Measurements from ENCODE around the gene MCTP2.

The MCTP2 gene

DNA sequence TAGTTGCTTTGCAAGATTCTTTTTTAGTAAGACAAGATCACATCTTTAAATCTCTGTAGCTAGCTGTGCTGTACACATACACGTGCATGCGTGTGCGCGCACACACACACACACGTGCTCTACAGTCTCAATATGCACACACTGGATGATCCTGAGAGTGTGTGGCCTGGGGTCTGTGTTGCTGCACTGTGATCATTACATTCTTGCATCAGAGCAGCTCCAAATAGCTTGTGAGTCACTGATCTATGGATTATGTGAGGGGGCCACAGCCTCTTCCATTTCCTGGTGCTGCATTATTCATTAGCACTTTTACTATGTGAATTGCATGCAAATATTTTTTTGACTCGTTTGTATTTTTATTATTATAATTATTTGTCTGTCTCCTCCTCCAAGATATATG lies 34.6 kb downstream of the MCTP2 start:
- no peak for DNase-seq

DNA sequence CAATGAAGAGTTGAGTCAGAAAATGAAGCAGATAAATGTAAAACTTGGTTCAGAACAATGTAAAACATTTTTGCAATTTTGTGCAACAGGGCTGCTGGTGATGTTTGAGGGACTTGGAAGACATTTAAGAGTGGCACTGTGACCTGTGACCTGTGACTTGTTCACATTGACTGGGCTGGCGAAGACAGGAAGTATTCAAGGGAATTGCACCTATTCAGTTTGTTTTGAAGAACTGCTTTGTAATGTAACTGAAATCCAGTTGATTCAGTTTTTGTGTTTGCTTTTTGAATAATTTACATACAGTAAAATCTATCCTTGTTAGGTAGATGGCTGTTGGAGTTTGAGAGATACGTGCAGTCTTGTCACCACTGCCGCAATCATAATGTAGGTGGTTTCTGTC lies 35.4 kb downstream of the MCTP2 start:
- DNase-seq, result no peak

DNA sequence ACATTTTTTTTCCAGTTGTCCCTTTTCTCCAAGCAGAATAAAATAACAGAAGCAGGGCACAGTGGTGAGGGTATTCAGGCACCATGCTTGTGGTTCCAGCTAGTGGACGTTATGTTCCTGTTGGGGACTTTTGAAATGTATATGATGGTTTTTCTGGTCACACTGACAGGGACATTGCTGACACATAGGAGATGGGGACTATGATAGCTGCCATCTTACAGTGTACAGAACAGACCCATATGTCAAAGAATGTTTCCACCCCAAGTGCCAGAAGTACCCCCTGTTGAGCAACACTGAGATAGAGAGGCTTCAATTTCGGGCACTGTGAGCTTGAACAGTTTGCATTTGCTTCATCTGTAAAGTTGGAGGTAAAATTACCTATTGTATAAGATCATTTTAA lies 38.6 kb downstream of the MCTP2 start:
- DNase-seq, result no peak

DNA sequence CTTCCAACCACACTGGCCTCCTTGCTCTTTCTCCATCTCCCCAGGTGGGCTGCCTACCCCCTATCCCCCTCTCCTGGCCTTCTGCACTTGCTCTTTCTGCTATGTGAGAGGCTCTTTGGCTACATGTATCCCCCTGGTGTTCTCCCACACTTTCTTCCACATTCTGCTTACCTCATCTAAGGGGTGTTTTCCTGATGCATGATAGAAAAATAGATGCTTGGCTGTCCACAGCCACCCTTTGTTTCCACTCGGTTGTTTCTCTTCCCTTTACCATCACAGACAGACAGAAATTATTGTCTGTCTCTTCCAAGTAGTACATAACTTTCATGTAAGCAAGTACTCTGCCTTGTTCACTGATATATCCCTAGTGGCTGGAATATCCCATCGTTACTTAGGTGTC lies 39.2 kb downstream of the MCTP2 start:
- no peak for DNase-seq

DNA sequence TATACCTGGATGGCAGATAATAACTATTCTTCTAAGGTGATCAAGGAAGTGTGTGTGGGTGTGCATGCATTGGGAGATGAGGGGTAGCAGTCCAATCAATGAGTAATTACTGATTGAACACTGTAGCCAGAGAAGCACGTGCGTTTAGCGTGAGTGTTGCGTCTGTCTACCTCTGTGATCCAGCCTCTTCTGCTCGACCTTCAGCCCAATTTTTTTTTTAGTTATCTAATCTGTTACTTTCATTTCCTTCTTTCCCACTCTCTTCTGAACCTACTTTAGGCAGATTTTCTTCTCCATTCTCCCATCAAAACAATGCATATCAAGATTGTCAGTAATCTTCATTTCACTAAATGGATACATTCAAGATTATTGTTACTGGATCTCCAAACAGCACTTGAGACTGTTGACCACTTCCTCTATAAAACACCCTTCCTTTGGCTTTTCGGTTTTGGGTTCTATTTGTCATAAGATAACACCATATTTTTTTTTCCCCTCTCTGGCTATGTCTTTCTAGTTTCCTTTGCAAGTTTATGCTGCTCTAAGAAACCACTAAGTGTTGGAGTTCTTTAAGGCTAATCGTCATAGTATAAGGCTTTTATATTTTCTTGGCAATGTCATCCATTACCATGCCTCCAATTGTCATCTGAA lies 41.0 kb downstream of the MCTP2 start:
- no peak for DNase-seq

DNA sequence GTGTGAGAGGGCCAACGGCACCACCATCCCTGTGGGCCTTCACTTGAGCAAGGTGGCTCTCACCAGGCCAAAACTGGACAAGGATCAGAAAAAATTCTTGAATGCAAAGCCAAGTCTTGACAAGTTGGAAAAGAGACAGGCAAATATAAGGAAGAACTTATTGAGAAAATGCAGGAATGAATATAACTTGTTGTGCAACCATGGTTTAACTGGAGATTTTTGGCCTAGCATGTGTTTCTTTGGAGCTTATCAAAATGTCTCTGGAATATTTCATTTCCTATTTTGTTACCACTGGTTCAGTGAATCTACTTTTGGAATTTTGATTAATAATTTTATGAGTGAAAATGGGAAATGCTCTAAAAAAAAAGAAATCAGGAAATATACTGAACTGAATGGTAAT lies 42.5 kb downstream of the MCTP2 start:
- DNase-seq, result no peak

DNA sequence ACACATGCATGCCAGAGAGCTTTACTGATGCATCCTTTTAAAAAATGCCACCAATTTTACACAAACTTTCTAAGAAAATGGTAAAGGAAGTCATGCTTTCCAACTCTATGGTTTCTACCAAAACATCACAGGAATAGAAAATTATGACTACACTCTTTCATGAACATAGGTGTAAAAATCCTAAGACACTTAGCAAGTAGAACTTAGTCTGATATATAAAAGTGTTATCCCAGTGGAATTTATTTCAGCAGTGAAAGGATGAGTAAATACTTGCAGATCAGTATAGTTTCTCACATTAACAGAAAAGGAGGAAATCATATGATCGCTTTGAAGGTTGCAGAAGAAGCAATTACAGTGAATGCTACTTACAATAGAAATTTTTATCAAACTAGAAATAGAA lies 43.4 kb downstream of the MCTP2 start:
- DNase-seq, result no peak

DNA sequence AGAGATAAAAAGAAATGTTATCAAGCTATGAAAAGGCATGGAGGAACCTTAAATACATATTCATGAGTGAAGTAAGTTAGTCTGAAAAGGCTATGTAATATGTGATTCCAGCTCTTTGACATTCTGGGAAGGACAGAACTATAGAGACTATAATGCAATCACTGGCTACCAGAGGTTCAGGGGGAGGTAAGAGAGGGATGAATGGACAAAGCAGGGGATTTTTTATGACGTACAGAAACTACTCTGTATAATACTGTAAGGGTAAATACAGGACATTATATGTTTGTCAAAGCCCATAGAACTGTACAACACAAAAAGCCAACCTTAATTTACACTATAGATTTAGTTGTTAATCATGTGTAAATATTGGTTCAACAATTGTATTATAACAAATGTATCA lies 46.1 kb downstream of the MCTP2 start:
- DNase-seq, result no peak

DNA sequence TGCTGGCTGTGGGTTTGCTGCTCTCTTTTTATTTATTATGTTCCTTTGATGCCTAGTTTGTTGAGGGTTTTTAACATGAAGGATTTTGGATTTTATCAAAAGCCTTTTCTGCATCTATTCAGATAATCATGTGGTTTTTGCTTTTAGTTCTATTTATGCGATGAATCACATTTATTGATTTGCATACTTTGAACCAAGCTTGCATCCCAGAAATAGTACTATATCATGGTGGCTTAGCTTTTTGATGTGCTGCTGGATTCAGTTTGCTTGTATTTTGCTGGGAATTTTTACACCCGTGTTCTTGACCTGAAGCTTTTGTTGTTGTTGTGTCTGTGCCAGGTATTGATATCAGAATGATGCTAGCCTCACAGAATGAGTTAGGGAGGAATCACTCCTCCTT lies 48.4 kb downstream of the MCTP2 start:
- no peak for DNase-seq

DNA sequence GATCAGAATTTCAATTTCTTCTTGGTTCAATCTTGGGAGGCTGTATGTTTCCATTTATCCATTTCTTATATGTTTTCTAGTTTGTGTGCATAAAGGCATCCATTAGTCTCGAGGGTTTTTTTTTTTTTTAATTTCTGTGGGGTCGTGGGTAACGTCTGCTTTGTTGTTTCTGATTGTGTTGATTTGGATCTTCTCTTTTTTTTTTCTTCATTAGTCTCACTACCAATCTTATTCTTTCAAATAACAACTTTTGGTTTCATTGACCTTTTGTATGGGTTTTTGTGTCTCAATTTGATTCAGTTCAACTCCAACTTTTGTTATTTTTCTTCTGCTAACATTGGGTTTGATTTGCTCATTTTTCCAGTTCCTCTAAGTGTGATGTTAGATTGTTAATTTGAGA lies 48.9 kb downstream of the MCTP2 start:
- DNase-seq, result no peak

DNA sequence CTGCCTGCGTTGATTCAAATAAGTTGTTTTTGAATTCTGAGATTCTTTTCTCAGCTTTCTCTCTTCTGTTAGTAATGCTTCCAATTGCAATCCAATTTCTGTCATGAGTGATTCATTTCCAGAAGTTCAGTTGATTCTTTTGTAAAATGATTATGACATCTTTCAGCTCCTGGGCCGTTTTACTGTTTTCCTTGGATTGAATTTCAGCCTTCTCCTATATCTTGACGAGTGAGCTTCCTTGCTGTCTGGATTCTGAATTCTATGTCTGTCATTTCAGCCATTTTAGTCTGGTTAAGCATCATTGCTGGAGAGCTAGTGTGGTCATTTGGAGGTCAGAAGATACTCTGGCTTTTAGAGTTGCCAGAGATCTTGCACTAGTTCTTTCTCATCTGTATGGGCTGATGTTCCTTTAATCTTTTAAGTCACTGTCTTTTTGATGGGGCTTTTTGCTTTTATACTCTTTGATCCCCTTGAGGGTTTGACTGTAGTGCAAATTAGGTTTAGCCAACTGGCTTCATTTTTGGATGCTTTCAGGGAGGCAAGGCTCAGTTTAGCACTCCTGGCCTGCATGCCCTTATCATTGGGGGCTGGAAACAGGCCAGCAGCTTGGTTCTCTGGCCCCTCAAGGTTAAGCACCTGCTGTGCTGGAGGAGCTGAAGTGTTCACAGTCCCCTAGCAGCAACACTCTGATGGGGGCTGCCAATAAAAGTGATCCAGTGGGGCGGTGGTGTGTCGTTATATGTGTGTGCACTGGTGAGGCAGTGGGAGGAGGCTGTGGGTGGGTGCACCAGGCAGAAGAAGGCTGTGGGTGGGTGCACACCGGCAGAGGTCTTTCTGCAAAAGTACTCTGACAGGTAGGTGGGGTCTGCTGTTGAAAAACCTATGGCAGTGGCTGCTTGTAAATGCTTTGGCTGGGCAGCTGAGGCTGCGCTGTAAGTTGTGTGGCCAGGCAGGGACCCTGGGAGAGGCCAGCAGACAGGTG lies 51.2 kb downstream of the MCTP2 start:
- DNase-seq, result no peak

DNA sequence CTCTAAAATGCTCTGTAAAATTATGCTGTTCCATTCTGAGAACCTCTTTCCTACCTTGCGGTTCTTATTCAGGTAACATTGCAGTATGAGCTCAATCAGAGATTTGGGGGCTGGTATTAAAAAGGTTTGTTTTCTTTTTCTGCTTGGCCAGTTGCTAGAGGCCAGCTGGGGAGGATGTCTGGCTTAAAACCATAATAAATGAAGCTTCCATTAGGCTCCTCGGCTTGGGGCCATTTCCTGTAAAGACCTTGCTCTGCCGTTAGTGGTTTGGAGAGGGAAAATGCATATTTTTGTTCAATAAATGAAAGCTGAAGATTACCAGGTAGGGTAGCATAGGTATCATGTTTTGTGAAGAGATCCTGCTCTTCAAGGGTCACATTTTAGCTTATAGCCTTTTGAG lies 55.2 kb downstream of the MCTP2 start:
- DNase-seq, result no peak

DNA sequence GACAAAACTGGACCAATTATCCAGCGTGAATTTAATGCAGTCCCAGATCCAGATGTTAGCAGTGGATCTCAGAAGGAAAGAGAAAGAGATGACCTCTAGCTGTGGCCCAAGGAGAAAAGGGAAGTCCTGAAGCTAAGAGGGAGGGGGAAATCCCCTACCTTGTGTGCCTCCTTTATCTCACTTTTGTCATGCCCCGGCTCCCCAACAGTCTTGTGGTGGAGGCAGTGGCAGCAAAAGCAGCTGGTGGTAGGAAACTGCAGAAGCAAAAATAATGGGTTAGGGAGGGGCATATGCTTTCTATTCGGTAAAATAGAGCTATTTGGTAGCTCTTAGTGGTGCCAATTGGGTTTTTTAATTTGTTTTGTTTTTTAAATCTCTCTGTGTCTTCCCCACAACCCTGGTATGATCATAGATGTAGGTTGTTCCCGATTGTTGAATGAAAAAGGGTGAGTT lies 56.5 kb downstream of the MCTP2 start:
- DNase-seq, result no peak

DNA sequence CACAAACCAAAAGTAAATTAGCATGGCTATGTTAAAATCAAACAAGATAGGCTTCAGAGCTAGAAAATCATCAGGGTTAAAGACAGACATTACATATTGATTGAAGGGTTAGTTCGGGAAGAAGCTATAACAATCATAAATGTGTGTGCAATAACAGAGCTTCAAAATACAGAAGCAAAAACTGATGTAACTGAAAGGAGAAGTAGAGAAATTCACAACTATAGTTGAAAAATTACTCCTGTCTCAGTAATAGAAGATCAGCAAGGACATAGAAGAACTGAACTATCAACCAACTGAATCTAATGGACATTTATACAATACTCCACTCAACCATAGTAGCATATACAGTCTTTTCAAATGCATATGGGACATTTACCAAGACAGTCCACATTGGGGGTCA lies 59.4 kb downstream of the MCTP2 start:
- DNase-seq, result no peak

DNA sequence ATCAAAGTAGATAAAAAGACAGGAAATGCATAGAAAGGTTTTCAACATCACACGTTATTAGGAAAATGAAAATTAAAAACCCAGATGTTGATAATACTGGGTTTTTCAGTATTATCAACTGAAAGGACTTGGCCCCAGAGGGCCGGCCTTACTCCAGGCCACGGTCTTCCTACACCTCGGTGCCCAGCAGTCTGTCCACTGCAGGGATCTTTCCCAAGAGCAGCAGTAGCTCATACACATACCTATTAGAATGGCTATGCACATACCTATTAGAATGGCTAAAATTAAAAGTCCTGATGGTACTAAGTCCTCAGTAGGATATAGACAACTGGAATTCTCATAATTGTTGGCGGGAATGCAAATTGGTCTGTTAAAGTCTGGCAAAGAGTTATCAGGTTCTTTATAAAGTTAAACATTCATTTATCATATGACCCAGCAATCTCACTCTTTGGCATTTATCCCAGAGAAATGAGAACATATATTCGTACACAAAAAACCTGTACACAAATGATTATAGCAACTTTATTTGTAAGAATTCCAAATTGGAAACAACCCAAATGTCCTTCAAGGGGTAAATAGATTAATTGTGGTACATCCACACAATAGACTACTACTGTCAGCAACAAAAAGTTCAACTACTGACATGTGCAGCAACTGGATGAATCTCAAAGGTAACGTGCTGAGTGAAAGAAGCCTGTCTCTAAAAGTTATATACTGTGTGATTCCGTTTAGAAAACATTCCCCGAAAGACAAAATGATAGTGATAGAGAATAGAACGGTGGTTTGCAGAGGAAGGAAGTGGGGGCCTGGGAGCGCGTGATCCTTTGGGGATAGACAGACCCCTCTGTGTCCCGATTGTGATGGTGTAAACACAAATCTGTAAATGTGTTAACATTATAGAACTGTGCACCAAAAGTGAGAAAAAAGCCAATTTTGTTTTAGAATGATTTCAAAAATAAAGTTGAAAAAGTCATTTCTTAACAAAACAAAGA lies 62.3 kb downstream of the MCTP2 start:
- DNase-seq, result no peak

DNA sequence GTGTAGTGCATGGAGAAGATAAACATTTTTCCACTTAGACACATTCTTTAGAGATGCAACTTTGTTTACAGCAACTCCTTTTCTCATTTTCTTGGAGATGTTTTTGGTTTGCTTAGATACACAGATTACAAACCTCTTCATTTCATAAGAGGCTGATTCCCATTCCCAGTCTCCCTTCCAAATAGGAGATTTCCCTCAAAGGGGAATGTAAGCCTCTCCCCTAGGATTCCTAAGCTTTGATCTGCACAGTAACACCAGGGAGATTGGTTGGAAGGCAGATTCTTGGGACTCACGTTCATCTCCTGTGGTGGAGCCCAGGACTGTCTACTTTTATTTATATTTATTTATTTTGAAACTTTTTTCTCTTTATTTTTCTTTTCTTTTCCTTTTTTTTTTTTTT lies 63.2 kb downstream of the MCTP2 start:
- DNase-seq, result no peak

DNA sequence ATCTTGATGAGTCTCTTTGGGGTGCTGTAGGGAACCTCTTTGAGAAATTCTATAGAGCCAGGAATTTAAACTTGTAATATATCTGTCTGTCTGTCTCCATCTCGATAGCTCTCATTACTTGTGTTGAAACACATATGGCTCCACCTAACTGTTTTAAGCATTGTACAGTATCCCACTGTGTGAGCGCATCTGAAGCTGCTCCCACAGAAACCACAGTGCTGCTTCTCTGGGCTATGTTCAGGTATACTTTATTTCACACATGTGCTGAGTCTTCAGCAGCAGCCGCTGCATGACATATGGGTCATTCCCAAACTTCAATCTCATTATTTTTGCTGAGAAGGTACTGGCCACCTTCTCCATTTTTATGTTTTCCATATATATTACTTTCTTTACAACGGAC lies 63.9 kb downstream of the MCTP2 start:
- DNase-seq, result no peak

DNA sequence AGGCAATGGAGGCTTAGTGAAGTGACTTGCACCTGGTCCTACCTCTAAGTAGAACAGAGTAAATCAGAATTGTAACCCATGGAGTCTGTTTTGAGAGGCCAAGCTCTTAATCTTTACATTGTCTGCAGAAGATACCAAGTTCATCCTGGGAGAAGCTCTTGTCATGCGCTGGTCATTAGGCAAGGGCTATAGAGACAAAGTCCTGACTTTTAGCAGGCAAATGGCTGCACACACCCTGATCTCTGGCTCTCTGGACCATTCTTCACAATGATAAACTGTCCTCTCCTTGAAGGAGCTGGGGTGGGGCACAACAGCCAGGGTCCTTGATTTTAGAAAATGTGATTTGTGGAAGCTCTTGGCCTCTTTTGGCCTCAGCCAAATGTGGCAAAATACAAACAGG lies 65.4 kb downstream of the MCTP2 start:
- no peak for DNase-seq

DNA sequence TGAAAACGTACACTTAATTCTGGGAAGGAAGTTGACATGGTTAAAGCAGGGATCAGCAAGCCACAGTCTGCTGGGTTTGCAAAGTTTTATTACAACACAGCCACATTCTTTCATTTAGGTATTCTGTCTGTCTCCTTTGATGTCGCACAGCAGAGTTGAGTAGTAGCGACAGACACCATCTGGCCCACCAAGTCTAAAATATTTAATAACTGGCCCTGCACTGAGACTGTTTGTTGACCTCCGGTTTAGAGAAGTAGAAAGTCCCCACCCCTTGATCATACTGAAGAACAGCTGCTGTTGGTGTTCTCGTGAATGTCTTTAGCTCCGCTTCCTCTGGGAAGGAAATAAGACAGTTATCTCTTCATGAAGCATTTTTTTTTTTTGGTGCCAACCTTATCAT lies 66.2 kb downstream of the MCTP2 start:
- no peak for DNase-seq

DNA sequence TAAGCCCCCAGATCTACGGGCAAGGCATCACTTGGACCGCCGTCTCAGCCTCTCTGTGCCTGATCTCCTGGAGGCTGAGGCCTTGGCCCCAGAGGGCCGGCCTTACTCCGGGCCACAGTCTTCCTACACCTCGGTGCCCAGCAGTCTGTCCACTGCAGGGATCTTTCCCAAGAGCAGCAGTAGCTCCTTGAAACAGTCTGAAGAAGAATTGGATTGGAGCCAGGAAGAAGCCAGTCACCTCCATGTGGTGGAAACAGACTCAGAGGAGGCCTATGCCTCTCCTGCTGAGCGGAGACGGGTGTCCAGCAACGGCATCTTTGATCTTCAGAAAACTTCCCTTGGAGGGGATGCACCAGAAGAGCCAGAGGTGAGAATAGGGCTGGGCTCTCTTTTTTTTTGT lies 67.0 kb downstream of the MCTP2 start:
- DNase-seq, result no peak

DNA sequence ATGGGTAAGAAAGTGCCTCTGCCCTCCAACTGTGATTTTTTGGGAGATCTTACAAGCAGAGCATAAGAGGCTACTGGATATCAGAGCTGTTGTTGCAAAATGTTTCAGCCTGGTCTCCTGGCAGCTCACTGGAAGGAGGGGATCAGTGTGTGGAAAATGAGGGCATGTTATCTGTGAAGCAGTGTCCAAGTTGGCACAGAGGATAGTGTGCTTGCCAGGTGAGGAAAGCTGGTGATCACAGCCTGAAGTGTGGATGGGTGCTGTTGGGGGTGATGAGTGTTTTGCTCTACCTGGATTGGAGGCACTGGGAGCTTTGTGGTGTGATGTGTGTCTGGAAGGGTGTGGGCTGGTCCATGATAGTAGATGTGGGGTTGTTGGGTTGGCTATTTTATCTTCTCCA lies 69.3 kb downstream of the MCTP2 start:
- DNase-seq, result no peak

DNA sequence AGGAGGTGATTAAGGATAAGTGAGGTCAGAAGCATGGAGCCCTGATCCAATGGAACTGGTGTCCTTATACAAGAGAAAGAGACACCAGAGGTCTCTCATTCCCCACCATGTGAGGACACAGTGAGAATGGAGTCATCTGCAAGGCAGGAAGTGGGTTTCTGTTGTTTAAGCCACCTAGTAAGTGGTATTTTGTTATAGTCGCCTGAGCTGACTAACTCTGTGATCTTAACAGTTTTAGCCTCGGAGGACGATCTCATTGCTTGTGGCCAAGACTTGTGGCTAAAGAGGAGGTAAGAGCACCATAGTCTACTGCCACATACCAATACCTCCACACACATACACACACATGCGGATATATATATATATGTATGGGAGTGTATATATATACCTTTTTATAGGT lies 73.8 kb downstream of the MCTP2 start:
- DNase-seq, result no peak

Data from SHP77 treated with DMSO at 0.1 percent for 48 hours (cell line).